Neural crest cell (in vitro differentiated cells): ENCODE measurements around the gene FBLN2. TPM values are rescaled to one million over a fixed set of nuclear protein-coding genes. Genes with fewer than 3 reads are reported as not detected.

Experiments
- DNase-seq: peaks from one replicate; pipeline ENCODE4 v3.0.0; 2021; ENCODE audit warnings: low read depth, mixed read lengths, low spot score
- H3K27ac Mint-ChIP-seq: one replicate; pipeline ENCODE4 v1.8.0; 2021; ENCODE audit warnings: mild to moderate bottlenecking, mixed read lengths; ENCODE audit not compliant: unreplicated experiment
- H3K27me3 Mint-ChIP-seq: 2 replicates; pipeline ENCODE4 v1.8.0; 2021; ENCODE audit warnings: low read depth, mild to moderate bottlenecking, mixed read lengths
- H3K36me3 Mint-ChIP-seq: 2 replicates; pipeline ENCODE4 v1.8.0; 2021; ENCODE audit warnings: low read depth, mild to moderate bottlenecking, mixed read lengths
- H3K4me1 Mint-ChIP-seq: 2 replicates; pipeline ENCODE4 v1.8.0; 2021; ENCODE audit warnings: mixed read lengths
- H3K4me3 Mint-ChIP-seq: one replicate; pipeline ENCODE4 v1.8.0; 2021; ENCODE audit warnings: mild to moderate bottlenecking, mixed read lengths
- H3K9me3 Mint-ChIP-seq: 2 replicates; pipeline ENCODE4 v1.8.0; 2021; ENCODE audit warnings: mixed read lengths
- CTCF ChIP-seq: fragments of 200-600 bp; sonication (generic); conservative IDR thresholded peaks from 2 replicates; pipeline ENCODE4 v1.5.0; 2021; ENCODE audit warnings: antibody characterized with exemption, mild to moderate bottlenecking
- total RNA-seq: library from RNA; stranded (reverse); gene quantifications from 2 replicates; pipeline ENCODE4 v1.2.1, GENCODE V29; 2021

The FBLN2 gene
- total RNA-seq, 1 donor from 2014 or later, result 6.3 TPM

- Mint-ChIP-seq H3K4me1 (peaks cover 34% of the 10 kb centered on the region), H3K27me3 (no peaks in the 10 kb centered on the region)
Observed at GRCh38 chr3:13532631-13533030, 16.3 kb upstream of the FBLN2 start.

GRCh38 chr3:13533885-13534301, 15.0 kb upstream of the FBLN2 start:
- Mint-ChIP-seq H3K27me3 (no peaks in the 10 kb centered on the region), H3K4me1 (peaks cover 23% of the 10 kb centered on the region), H3K27ac (no peak overlapping the region), H3K4me3 (no peak overlapping the region), H3K9me3 (peaks cover 2% of the 10 kb centered on the region), H3K36me3 (no peaks in the 10 kb centered on the region)
- DNase-seq, result no peak
- TF ChIP-seq CTCF, result no peak

More at GRCh38 chr3:13532631-13533030, 16.3 kb upstream of the FBLN2 start:
- Mint-ChIP-seq H3K27ac (no peak overlapping the region), H3K36me3 (no peaks in the 10 kb centered on the region), H3K4me3 (no peak overlapping the region), H3K9me3 (peaks cover 2% of the 10 kb centered on the region)
- no peak for DNase-seq
- TF ChIP-seq CTCF, result no peak

- peaks cover 2% of the 10 kb centered on the region for H3K9me3 Mint-ChIP-seq
- no peak for DNase-seq
- peaks cover 19% of the 10 kb centered on the region for H3K4me1 Mint-ChIP-seq
- TF ChIP-seq CTCF, result no peak
- no peaks in the 10 kb centered on the region for H3K36me3 Mint-ChIP-seq
- H3K27me3 Mint-ChIP-seq, result no peaks in the 10 kb centered on the region
- peak overlapping the region; percentile 24 for H3K27ac Mint-ChIP-seq
- no peak overlapping the region for H3K4me3 Mint-ChIP-seq
Observed at GRCh38 chr3:13535526-13535875, 13.4 kb upstream of the FBLN2 start.

GRCh38 chr3:13535905-13536304, 13.0 kb upstream of the FBLN2 start:
- H3K27ac Mint-ChIP-seq, result peak overlapping the region; percentile 24
- TF ChIP-seq CTCF, result no peak
- no peaks in the 10 kb centered on the region for H3K27me3 Mint-ChIP-seq
- H3K4me3 Mint-ChIP-seq, result no peak overlapping the region
- DNase-seq, result no peak
- peaks cover 19% of the 10 kb centered on the region for H3K4me1 Mint-ChIP-seq
- no peaks in the 10 kb centered on the region for H3K36me3 Mint-ChIP-seq
- H3K9me3 Mint-ChIP-seq, result peaks cover 2% of the 10 kb centered on the region

GRCh38 chr3:13536432-13536831, 12.5 kb upstream of the FBLN2 start:
- H3K36me3 Mint-ChIP-seq, result no peaks in the 10 kb centered on the region
- DNase-seq, result no peak
- no peaks in the 10 kb centered on the region for H3K27me3 Mint-ChIP-seq
- H3K9me3 Mint-ChIP-seq, result peaks cover 2% of the 10 kb centered on the region
- no peak overlapping the region for H3K4me3 Mint-ChIP-seq
- peak overlapping the region; percentile 96 for H3K27ac Mint-ChIP-seq
- no peak for TF ChIP-seq CTCF
- peaks cover 19% of the 10 kb centered on the region for H3K4me1 Mint-ChIP-seq

- DNase-seq, result no peak
- Mint-ChIP-seq H3K36me3 (no peaks in the 10 kb centered on the region), H3K4me3 (no peak overlapping the region), H3K9me3 (peaks cover 2% of the 10 kb centered on the region), H3K27ac (peak overlapping the region; percentile 96), H3K27me3 (no peaks in the 10 kb centered on the region), H3K4me1 (peaks cover 19% of the 10 kb centered on the region)
- TF ChIP-seq CTCF, result no peak
Observed at GRCh38 chr3:13536832-13537231, 12.1 kb upstream of the FBLN2 start.
